ENCODE measurements around the gene OCIAD2. TPM values are rescaled to one million over a fixed set of nuclear protein-coding genes. Genes with fewer than 3 reads are reported as not detected.
A peak's percentile ranks its signal among the peaks of the same experiment; 100 is the strongest.

The OCIAD2 gene
- total RNA-seq, 1 experiment from 2014 or later, result 255 TPM

GRCh38 chr4:48945981-48946380 lies 39.4 kb upstream of the OCIAD2 start:
- Histone ChIP-seq H3K9me2 (replicated peaks; ENCODE audit: low read length) (no peaks in the 10 kb centered on the region), H3K27ac (ENCODE audit: low read length) (no peak overlapping the region), H3K9me3 (ENCODE audit: low read length) (no peaks in the 10 kb centered on the region), H2AFZ (ENCODE audit: low read length) (no peak overlapping the region), H3K27me3 (ENCODE audit: low read length) (no peaks in the 10 kb centered on the region), H3K4me1 (ENCODE audit: insufficient read depth, low read length) (peaks cover 37% of the 10 kb centered on the region), H3K4me2 (ENCODE audit: low read length) (no peak overlapping the region), H3F3A (ENCODE audit: low read length, unreplicated experiment) (peaks cover 10% of the 10 kb centered on the region), H4K20me1 (ENCODE audit: low read length) (no peaks in the 10 kb centered on the region), H3K4me3 (ENCODE audit: low read length) (no peak overlapping the region), H3K9ac (ENCODE audit: low read length) (no peak overlapping the region), H3K36me3 (ENCODE audit: low read depth, low read length) (no peaks in the 10 kb centered on the region), H3K79me2 (ENCODE audit: low read length) (no peaks in the 10 kb centered on the region)
- intact Hi-C loops (cut with micrococcal nuclease), result no loop called here
- ATAC-seq (no peak), DNase-seq (no peak)
- TF ChIP-seq CTCF (conservative IDR thresholded peaks at IDR 0.05; ENCODE audit: low read depth, low read length) (no peak), EZH2 (IDR thresholded peaks at IDR 0.05; ENCODE audit: low read length, unreplicated experiment) (no peak), EZH2phosphoT487 (IDR thresholded peaks at IDR 0.05; ENCODE audit: borderline replicate concordance, low read length) (no peak)
- ChIA-PET CTCF (no interaction called here), POLR2A (ENCODE audit: unreplicated experiment) (no interaction called here)
- no TSS peak for BruUV-seq (replicated peaks)

- Histone ChIP-seq H3F3A (ENCODE audit: low read length, unreplicated experiment) (peaks cover 9% of the 10 kb centered on the region), H3K9ac (ENCODE audit: low read length) (peak overlapping the region; percentile 50), H3K36me3 (ENCODE audit: low read depth, low read length) (no peaks in the 10 kb centered on the region), H3K9me2 (replicated peaks; ENCODE audit: low read length) (no peaks in the 10 kb centered on the region), H3K9me3 (ENCODE audit: low read length) (no peaks in the 10 kb centered on the region), H3K4me1 (ENCODE audit: insufficient read depth, low read length) (peaks cover 43% of the 10 kb centered on the region), H2AFZ (ENCODE audit: low read length) (peak overlapping the region; percentile 57), H3K79me2 (ENCODE audit: low read length) (no peaks in the 10 kb centered on the region), H3K4me3 (ENCODE audit: low read length) (peak overlapping the region; percentile 38), H3K27me3 (ENCODE audit: low read length) (no peaks in the 10 kb centered on the region), H4K20me1 (ENCODE audit: low read length) (no peaks in the 10 kb centered on the region), H3K4me2 (ENCODE audit: low read length) (peak overlapping the region; percentile 70), H3K27ac (ENCODE audit: low read length) (peak overlapping the region; percentile 95)
- DNase-seq (peak; percentile 30), ATAC-seq (no peak; the same call in 1 of the 2 replicates)
- intact Hi-C loops (cut with micrococcal nuclease), result loop anchor here (1.0 kb wide), 1 partner anchor 10 kb away; no protein-coding TSS in a partner anchor
- POLR2A ChIA-PET (ENCODE audit: unreplicated experiment), result no interaction called here
- CTCF ChIA-PET, result interaction anchor here (0.7 kb wide), 1 partner anchor 76 kb away, joined by 4 read pairs; no protein-coding TSS in a partner anchor
- TSS peak; percentile 69 for BruUV-seq (replicated peaks)
- TF ChIP-seq EZH2 (IDR thresholded peaks at IDR 0.05; ENCODE audit: low read length, unreplicated experiment), result no peak
- peak; percentile 73 for TF ChIP-seq CTCF (conservative IDR thresholded peaks at IDR 0.05; ENCODE audit: low read depth, low read length)
Measured at GRCh38 chr4:48944756-48945241, 38.2 kb upstream of the OCIAD2 start.

GRCh38 chr4:48944252-48944651 lies 37.7 kb upstream of the OCIAD2 start:
- Histone ChIP-seq H4K20me1 (ENCODE audit: low read length) (no peaks in the 10 kb centered on the region), H3K9me2 (replicated peaks; ENCODE audit: low read length) (no peaks in the 10 kb centered on the region), H3K4me1 (ENCODE audit: insufficient read depth, low read length) (peaks cover 41% of the 10 kb centered on the region), H3K27ac (ENCODE audit: low read length) (peak overlapping the region; percentile 95), H2AFZ (ENCODE audit: low read length) (peak overlapping the region; percentile 57), H3K4me3 (ENCODE audit: low read length) (peak overlapping the region; percentile 38), H3K9me3 (ENCODE audit: low read length) (no peaks in the 10 kb centered on the region), H3K9ac (ENCODE audit: low read length) (peak overlapping the region; percentile 50), H3K27me3 (ENCODE audit: low read length) (no peaks in the 10 kb centered on the region), H3K36me3 (ENCODE audit: low read depth, low read length) (no peaks in the 10 kb centered on the region), H3F3A (ENCODE audit: low read length, unreplicated experiment) (peaks cover 4% of the 10 kb centered on the region), H3K4me2 (ENCODE audit: low read length) (peak overlapping the region; percentile 70), H3K79me2 (ENCODE audit: low read length) (no peaks in the 10 kb centered on the region)
- POLR2A ChIA-PET (ENCODE audit: unreplicated experiment), result no interaction called here
- CTCF ChIA-PET, result interaction anchor here (0.5 to 1.2 kb wide), 3 partner anchors 35 to 247 kb away, joined by 4 to 5 read pairs (median 4); no protein-coding TSS in a partner anchor
- ATAC-seq, result peak; percentile 92
- DNase-seq, result peak; percentile 93
- TF ChIP-seq EZH2phosphoT487 (IDR thresholded peaks at IDR 0.05; ENCODE audit: borderline replicate concordance, low read length) (no peak), CTCF (conservative IDR thresholded peaks at IDR 0.05; ENCODE audit: low read depth, low read length) (no peak), EZH2 (IDR thresholded peaks at IDR 0.05; ENCODE audit: low read length, unreplicated experiment) (no peak)
- no TSS peak for BruUV-seq (replicated peaks)
- intact Hi-C loops (cut with micrococcal nuclease), result loop anchor here (1.0 kb wide), 1 partner anchor 10 kb away; no protein-coding TSS in a partner anchor
